ENCODE data around the gene SPC25.
"Not testable (repeated sequence)": the region's sequence is repeated elsewhere in the genome, so short reads cannot be mapped to it uniquely, and the experiment has no call there.

SPC25 gene, protein sequence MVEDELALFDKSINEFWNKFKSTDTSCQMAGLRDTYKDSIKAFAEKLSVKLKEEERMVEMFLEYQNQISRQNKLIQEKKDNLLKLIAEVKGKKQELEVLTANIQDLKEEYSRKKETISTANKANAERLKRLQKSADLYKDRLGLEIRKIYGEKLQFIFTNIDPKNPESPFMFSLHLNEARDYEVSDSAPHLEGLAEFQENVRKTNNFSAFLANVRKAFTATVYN

DNA sequence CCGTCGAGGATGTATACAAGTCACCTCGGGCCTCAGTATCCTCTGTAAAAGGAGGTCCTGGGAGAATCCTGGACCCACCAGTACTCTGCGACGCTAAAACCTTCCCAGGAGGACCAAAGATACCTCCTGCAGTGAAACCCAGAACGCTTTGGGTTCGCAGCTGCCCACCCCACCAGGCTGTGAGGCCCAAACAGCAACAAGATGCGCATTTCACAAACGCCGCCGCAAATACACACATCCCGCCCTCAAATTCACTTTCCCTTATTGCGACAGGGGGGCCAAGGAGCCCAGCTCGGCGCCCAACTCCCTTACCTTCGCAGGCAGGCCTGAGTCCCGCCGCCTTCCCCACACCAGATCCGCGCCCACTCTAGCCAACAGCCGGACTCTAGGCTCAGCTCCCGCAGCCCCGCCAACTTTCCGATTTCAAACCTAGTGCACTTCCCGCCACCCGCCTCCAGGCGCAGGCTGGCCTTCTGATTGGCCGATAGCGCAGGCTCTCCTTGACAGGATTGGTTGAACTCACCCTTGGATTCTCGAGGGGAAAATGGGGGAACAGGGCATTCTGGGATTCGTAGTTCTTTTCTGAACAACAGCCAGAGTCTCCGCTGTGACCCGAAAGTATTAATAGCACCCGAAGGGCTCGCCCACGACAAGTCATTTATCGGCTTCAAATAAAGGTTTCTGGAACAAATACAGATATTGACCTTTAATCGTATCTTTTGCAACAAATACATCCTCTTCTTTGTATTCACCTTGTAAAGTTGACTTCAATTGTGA lies at the start of gene SPC25:
TSS of gene SPC25 (minus strand) at position 425 of the 777 bp plus-strand sequence. CDS start 911 bp downstream, outside the sequence.
- DNase-seq (ENCODE audit: low read depth in 2 of 2, low spot score in 1 of 2) = peak; percentile 58 to 63

DNA sequence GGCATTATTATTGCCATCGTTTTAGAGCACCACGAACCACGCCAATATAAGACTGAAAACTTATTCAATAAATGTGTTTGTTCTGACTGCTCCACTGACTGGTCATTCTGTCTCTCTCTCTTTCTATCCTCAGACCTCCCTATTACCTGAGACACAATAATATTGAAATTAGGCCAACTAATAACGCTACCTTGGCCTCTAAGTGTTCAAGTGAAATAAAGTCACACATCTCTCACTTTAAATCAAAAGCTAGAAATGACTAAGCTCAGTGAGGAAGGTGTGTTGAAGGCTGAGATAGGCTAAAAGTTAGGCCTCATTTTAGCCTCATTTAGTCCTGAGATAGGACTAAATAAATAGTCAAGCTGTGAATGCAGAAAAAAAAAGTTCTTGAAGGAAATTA lies 49.7 kb upstream of the SPC25 start:
- no peak for DNase-seq (ENCODE audit: low read depth in 2 of 2, low spot score in 1 of 2)

DNA sequence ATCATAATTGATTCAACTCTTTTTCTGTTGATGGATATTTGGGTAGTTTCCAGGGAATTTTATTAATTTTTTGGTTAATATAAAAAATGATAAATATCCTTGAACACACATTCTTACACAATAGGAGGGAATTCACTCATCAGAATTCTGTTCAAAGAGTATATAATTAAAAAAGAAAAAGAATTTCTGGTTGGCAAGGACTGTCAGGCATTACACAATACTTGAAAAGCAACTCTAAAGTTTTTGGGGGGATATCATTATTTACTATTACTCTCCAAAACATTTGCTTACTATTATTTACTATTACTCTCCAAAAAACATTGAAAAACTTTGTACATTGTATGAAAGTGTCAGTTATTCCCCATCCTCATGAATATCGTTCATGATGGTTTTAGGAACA lies 48.8 kb upstream of the SPC25 start:
- DNase-seq (ENCODE audit: low read depth in 2 of 2, low spot score in 1 of 2) = no peak

DNA sequence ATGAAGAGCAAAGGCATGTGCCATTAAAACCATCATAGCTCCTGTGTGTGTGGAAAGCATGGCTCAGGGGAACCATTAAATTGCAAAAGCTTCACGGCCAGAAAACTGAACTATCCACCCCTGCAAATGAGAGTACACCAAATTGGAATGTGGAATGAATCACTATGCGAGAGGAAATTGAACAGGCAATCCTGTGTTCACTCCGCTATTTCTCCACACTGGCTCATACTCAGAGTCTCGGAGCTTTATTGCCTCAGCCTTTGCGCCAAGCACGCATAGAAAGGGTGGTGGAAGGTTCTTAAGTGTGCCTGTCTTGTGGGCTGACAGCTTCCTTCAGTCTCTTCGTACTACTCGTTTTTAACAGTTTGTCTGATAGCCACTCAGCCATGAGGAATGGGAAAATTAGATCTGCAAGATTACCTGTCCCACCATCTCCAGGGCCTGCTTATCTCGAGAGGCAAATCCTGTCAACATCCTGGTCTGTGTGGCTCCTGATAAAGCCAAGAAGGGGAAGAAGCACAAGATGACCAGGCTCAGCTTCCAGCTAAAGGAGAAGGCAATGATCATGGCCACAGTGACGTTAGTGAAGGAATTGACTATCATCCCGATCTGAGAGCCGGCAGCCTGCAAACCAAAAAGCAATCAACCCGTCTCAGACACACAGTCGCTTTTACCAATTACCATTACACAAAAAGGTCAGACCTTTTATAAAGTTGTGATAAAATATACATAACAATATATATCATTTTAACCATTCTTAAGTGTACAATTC lies 45.8 kb upstream of the SPC25 start:
- DNase-seq (ENCODE audit: low read depth in 2 of 2, low spot score in 1 of 2) = no peak

DNA sequence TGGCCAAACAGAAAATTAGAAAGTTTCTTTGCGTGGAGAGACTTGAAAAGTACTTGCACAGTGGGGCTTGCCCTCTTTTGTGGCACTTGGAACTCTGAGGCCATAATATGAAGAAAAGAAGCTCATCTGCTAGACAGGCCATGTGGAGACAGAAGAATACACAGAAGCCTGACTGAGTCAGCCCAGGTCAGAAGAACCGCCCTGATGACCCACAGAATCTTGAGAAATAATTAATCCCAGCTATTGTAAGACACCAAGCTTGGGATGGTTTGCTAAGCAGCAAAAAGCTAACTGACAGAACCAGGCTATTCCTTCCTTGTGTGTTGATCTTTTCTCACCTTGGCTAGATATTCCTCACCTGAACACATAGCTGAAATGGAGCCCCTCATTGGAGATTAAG lies 44.6 kb upstream of the SPC25 start:
- no peak for DNase-seq (ENCODE audit: low read depth in 2 of 2, low spot score in 1 of 2)

DNA sequence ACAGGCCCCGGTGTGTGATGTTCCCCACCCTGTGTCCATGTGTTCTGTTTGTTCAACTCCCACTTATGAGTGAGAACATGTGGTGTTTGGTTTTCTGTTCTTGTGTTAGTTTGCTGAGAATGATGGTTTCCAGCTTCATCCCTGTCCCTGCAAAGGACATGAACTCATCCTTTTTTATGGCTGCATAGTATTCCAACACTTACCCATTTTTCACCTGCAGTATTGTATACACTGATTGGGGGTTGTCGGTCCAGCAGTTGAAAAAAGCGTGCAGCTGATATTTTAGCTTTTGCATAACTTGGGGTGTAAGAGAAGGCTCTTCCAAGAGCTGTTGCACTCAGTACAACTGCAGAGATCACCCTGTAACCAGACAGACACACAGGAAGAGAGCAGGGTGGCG lies 41.9 kb upstream of the SPC25 start:
- not testable (repeated sequence) for DNase-seq (ENCODE audit: low read depth in 2 of 2, low spot score in 1 of 2)

DNA sequence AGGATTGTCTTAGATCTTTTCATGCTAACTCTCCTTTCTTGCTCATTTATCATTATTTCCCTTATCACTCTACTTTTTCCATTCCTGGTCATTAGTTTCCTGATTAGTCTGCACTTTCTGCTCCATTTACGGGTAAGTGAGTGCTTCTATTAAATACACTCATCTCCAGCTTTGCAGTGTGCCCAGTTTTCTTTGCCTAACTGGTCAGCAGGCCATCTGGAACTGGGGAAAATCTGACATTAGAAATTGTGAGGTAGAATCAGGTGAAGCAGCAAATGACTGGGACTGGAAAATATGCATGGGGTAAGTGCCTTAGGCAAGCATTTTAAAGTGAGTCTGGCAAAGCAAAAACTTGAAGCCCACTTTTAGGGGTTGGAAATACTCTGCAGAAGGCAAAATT lies 40.0 kb upstream of the SPC25 start:
- no peak for DNase-seq (ENCODE audit: low read depth in 2 of 2, low spot score in 1 of 2)

DNA sequence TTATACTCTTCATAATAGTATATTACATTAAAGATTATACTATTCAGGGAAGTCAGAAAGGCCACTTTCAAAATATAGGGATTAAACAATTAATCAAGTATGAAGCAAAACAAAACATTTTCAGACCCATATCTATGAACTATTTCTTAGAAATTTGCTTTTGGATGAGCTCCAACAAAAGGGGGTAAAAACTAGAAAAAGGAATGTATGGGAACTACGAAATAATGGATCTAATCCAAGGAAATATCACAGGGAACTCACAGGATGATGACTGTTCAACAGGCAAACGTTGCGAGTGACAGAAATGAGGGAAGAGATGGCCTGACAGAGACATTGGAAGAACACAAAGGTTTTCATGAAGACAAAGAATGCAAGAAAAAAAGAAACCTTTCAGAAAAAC lies 38.8 kb upstream of the SPC25 start:
- DNase-seq (ENCODE audit: low read depth in 2 of 2, low spot score in 1 of 2) = no peak

DNA sequence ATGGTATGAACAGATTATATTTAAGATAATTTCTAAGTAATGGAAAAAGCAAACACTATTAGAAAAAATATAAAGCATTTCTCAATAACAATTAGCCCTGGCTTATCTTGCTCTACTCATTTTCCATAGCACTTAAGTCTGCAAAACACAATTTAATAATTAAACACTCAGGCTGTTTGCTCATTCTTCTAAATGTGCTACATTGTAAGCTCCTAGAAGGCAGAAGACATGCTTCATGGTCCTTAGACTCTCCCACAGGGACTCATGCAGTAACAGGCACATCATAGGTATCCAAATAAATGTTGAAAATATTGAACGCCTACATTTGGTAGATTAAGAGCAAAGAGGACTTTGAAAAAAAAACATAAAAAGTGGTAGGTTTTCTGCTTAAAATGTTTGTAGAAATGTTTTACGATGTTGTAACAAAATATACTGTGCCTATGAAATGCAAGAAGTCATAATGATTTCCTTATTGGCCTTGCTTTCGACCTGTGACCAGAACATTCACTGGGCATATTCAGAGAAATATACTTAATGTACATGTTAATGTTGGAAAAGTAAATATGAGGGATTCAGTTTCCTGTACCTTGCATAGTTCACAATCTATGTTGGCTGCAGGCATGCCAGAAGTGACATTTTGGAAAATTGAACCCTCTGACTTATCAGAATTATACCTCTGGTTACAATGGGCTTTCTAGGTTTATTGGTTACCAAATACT lies 38.0 kb upstream of the SPC25 start:
- DNase-seq (ENCODE audit: low read depth in 2 of 2, low spot score in 1 of 2) = no peak

DNA sequence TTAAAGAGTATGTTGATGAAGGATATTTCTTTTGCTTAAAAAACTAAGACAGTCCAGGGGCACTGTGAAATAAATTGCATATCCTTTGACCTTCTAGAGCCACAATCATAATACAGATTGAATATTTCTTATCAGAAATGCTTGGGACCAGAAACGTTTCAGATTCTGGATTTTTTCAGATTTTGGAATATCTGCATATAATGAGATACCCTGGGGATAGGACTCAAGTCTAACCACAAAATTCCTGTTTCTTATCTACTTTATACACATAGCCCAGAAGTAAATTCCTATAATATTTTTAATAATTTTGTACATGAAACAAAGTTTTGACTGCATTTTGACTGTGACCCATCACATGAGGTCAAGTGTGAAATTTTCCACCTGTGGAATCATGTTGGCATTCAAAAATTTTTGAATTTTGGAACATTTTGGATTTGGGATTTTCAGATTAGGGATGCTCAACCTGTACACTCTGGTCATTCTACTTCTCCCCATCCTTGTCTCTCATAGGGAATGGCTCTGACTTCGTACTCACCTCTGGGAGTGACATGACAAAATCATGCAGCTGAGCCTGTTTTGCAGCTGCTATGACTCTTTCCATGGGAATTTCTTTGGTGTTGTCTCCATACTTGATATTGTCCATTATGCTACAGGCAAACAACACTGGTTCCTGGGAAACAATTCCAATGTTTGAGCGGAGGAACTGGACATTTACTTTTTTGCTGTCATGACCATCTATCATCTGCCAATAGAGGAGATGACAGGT lies 36.6 kb upstream of the SPC25 start:
- DNase-seq (ENCODE audit: low read depth in 2 of 2, low spot score in 1 of 2) = no peak

DNA sequence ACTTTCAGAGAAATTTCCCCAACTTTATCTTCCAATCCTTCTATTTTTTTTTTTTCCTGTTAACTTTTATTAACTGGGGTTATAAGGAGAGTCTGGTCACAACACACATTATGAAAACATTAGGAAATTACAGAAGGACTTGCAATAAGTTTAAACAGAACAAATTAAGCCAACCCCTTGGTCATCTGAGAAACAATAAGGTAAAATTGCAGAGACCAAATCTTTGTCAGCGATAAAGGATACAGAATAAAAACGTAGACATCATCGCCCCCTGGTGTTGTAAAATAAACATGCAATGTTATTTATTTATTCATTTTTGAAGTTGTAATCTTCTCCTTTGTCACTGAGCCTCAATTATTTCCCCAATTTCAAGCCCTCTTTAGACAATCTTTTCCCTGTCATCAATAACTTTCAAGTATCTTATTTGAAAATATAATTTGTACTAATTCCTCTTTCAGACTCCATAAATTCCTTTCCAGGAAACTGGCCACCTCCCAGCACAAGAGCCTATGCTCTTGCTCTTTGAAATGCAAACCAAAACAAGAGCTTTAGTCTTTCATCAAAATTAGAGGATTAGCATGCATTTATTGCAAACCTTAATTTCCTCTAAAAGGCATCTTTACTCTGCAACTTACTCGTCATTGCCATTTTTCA lies 30.4 kb upstream of the SPC25 start:
- DNase-seq (ENCODE audit: low read depth in 2 of 2, low spot score in 1 of 2) = no peak

DNA sequence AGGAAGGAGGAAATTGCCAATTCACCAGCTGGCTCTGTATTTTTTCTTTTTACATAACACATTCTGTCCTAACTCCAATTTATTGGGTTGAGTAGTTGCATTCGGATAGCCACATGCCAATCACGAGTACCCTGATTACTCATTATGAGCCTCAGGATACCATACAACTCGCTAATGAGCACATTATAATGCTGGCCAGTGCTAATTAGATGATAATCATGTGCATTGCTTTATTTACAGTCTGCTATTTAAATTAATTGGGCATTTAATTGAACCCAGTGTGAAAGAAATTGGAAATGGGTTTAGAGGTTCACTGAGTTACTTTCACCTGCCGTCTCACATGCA lies 26.1 kb upstream of the SPC25 start:
- no peak for DNase-seq (ENCODE audit: low read depth in 2 of 2, low spot score in 1 of 2)

DNA sequence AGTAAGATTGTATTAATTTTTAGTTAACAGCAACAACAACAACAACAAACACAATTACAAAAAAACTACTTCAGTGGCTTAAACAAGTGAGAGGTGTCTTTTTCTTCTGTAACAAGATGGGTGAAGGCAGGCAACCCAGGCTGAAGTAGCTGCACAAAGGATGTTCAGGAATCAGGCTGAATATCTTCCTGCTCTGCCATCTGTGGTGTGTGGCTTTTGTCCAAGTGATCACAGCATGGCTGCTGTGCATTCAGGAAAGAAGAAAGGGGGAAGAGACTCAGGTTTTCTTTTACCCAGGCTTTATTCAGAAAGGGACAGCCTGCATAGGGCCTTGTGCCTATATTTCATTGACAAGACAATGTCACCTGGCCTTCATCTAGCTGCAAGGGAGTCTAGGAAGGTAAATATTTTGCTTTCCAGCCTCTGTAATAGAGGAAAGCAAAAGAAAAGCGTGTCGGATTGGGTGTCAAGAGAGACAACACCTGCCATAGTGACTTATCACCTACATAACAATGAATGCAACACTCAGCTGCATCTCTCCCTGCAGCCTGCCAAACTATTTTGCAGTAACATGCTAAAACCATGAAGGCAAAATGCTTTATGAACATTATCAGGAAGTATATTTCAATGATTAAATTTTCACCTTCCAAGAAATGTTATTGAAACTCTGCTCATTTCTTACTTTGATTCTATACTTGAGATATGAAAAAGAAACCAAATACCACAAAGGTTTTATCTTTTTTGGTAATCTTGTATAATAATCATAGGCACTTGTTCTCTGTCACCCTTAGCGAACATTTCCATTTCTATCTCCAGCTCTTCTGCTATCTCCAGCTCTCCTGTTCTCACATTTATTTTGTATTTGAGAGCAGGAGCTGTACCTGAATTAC lies 25.5 kb upstream of the SPC25 start:
- DNase-seq (ENCODE audit: low read depth in 2 of 2, low spot score in 1 of 2) = no peak

DNA sequence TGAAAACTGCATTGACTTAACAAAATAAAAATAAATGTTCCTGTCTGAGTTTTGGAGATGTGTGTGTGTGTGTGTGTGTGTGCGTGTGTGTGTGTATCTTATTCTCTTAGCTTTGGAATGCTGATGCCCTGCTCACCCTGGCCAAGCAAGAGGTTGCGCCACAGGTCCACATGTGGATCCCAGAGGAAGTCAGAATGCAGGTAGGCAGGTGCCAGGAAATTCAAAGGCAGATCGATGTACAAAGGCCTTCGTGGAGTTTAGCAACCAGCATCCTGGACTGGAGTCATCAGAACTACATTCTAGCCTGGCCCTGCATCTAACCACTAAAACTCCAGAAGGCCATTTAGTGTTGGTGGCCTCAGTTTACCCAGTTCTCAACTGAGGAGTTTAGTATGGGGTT lies 23.3 kb upstream of the SPC25 start:
- no peak for DNase-seq (ENCODE audit: low read depth in 2 of 2, low spot score in 1 of 2)

DNA sequence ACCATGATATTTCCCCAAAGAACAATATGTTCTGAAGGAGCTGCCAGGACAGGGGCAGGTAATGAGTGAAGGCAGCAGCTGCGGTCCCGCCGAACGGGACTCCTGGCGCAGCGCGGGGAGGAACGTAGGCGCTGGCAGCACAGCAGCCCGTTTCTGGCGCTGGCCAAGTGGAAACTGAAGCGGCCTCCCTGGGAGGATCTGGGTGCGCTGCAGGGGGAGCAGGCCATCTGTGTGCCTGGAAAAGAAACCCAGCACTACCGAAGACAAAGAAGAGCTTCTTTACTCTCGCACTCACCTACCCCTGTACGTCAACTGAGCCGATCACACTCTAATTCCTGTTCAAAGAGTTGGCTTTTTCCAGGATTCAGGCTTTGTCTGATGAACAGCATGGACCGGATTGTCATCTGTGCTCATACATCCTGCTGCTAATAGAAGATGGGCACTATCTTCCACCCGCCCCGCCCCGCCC lies 22.7 kb upstream of the SPC25 start:
- no peak for DNase-seq (ENCODE audit: low read depth in 2 of 2, low spot score in 1 of 2)

DNA sequence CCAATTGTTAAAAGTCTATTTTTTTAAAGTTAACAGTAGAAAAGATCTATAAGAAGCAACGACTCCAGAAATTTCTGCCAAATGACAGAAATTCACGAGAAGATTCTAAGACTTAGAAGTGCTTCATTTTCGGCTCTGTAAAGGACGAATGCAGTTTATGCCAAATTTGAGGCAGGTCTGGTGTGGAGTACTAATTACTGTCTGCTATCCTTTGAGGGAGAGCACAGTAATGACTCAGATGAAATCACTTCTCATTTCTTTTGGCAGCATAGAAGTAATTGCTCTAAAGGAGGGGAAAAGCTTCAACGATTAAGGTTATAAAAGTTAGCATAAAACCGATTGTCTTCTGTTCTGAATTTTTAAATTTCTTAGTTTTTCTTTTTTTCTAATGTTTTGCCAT lies 22.2 kb upstream of the SPC25 start:
- DNase-seq (ENCODE audit: low read depth in 2 of 2, low spot score in 1 of 2) = no peak

DNA sequence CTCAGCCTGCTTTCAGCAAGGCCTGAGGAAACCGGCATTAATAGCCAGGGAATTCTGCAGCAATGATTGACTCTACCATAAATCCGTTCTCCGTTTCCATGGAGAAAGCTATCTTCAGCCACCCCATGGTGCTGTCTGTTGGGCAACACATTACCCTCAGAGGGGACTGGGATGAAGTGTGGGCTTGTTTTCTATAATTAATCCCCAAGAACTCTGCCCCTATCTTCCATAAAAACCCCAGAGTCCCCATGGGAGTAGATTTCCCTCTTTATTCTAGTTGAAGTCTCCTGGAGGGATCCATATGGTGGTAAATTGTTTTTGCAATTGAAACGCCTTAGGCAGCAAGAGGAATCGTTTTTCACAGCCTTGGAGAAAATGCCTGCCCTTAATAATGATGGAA lies 20.1 kb upstream of the SPC25 start:
- no peak for DNase-seq (ENCODE audit: low read depth in 2 of 2, low spot score in 1 of 2)

DNA sequence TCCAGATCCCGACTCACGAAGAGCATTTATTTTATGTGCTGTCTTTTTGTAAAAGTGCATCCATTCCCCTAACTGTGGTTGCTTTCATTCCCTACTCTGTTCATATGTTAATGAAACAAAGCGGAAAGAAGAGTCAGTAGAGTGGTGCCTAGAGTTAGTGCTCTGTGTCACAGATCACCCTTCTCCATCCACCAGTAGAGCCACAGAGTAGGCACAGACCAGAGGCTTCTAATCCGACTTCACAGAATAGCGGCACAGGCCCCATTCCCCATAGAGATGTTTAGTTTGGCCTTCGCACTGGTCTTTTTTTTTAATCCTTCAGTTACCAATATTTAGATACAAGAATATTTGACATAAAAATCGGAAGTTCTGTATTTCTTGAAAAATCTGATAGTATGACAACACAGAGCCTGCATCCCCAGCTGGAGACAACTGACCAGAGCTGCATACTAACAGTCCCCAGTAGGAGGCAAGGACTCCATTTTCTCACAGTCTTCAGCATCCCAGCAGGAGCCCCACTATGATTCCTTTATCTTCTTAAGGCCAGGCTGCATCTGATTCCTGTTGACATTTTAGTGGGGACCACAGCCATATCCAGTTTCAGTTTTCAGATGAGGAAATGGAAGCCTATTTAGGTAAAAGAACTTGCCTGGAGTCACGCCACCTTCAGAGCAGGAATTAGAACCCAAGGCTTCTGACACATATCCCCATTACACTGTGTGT lies 17.9 kb upstream of the SPC25 start:
- no peak for DNase-seq (ENCODE audit: low read depth in 2 of 2, low spot score in 1 of 2)

DNA sequence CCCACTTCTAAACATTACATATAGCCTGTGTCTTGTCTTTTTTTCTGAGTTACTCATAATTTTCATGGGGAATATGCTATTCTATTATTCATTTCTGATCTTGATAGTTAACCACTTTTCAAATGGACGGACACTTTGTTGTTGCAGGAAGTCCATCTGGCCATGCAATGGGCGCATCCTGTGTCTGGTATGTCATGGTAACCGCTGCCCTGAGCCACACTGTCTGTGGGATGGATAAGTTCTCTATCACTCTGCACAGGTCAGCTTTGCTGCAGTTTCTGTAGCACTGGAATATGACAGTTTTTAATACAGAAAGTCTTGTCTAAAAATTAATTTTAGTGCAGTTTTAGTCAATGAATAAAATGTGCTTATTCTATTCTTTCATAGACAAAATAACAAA lies 14.1 kb upstream of the SPC25 start:
- DNase-seq (ENCODE audit: low read depth in 2 of 2, low spot score in 1 of 2) = no peak

Measured in stimulated activated CD8-positive, alpha-beta memory T cell treated with anti-CD3 and anti-CD28 coated beads, Interleukin-4, amount 100 ng/mL, for 4 hours (primary cell).